Esophagus mucosa (tissue), 1 donor: ENCODE measurements around the gene ABCF2. TPM values are rescaled to one million over a fixed set of nuclear protein-coding genes. Genes with fewer than 3 reads are reported as not detected.
A peak's percentile ranks its signal among the peaks of the same experiment; 100 is the strongest.

Experiments used
- ATAC-seq: fragments of 200-7000 bp; cut with Tn5 transposase; one replicate; pipeline ENCODE4 v1.9.1; 2020
- total RNA-seq: library from RNA; stranded (reverse); gene quantifications from one replicate; pipeline ENCODE4 v1.2.4, GENCODE V29; 2023
- donor health status: DM: yes; HTN: yes; CAD: no.

ABCF2 gene
- total RNA-seq, 1 donor from 2014 or later = 25.7 TPM

DNA sequence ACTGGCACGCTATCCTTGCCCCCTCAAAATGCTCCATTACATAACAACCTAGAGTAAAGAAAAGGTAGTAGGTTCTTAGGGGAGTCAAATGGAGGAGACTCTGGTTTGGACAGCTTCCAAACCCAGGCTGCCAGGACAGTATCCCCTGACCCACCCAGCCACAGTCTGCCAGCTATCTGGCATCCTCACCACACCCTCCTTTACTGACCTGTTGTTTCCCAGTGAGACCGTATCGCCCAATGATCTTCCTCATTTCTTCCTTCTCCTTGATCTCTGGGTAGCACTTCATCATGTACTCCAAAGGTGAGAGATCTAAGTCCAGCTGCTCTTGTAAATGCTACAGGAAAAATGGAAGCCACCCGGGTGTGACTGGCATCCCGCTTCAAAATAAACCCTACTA, 11.6 kb downstream of the ABCF2 start:
- ATAC-seq = no peak

DNA sequence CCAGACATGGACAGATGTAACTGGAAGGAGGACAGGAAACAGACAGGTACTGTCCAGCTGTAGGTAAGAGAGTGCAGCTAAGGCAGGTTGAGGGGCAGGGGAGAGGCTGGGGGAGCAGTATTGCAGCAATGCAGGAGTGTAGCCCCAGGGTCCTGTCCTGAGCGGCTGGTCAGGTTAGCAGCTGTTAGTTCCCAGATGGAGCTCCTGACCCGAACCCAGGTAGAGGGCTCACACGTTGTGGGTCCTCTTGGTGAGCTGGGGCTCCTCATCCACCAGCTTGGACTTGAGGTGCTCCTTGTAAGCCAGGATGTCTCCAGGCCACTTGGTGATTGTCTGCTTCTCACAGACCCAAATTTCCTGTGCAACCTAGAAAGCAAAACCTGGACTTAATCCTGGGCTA, 13.2 kb downstream of the ABCF2 start:
- no peak for ATAC-seq

DNA sequence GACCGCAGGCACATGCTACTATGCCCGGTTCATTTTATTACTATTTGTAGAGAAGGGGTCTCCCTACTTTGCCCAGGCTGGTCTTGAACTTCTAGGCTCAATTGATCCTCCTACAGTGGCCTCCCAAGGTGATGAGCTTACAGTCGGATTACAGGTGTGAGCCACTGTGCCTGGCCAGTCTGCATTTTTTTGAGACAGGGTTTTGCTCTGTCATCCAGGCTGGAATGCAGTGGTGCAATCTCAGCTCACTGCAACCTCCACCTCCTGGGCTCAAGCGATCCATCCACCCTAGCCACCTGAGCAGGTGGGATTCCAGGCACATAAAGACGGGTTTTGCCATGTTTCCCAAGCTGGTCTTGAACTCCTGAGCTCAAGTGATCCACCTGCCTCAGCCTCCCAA, 14.4 kb downstream of the ABCF2 start:
- ATAC-seq = no peak

DNA sequence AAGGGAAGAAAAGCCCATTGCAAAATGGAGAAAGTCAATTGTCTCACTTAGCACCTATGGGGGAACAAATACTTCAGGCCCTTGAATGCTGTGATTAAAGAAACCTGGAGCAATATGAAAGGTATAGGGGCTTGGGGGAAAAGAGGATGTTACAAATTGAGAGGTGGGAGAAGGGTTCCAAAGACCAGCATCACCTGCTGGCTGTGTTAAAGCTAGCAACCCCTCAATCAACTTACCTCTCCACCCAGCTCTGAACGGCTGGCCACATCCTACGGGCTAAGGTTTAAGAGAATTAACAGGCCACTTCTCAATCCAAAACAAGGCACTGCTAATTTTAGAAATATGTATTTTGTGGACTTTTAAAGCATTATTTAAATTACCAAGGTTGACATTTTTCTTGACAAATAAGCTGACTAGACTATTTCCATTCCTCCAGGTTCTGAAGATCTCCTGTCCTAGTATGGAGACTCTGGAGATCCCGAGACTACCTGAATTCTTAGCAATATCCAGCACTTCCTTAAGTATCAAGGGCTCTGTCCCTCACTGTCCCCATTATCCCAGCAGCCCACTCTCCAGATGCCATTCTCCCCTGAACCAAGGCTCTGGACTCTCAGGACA, 15.7 kb downstream of the ABCF2 start:
- no peak for ATAC-seq

DNA sequence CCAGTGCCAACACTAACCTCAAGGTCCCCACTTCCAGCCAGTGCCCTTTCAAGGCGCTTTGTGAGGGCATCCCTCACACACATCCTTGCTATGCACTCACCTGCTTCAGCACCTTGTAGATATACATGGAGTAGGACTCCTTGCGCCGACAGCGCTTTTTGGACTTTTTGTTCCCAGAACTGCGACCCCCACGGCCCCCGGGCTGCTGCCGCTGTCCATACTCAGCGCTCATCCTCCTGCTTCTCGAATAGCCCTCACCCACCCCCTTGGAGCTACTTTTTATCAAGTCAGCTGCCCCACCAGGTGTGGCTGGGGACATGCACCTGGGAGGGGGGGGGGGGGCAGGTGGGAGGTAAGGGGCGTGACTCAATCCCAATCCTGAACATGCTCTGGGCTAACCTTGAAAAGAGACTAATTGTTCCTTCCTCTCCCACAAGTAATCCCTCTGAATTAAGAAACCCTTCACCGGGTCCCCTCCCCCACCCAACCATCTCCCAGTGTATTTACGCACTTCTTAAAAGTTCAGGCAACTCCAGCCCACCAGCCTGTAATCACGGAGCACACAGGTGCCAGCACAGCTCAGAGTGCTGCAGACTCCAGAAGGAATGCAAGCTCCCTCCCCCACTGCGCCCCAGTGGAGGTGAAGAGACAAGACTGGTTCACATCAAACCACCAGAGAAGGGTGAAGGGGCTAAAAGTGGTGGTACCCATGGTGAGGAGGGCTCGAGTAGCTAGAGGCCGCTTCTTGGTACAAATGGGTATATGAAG, 16.7 kb downstream of the ABCF2 start, which contains the start of gene H2BK1:
H2BK1 (minus strand) TSS at position 402 of the 768 bp plus-strand sequence; CDS start at position 232, 170 bp downstream.
- no peak for ATAC-seq

GRCh38 chr7:151209588-151209987, 17.4 kb downstream of the ABCF2 start:
- ATAC-seq = no peak

DNA sequence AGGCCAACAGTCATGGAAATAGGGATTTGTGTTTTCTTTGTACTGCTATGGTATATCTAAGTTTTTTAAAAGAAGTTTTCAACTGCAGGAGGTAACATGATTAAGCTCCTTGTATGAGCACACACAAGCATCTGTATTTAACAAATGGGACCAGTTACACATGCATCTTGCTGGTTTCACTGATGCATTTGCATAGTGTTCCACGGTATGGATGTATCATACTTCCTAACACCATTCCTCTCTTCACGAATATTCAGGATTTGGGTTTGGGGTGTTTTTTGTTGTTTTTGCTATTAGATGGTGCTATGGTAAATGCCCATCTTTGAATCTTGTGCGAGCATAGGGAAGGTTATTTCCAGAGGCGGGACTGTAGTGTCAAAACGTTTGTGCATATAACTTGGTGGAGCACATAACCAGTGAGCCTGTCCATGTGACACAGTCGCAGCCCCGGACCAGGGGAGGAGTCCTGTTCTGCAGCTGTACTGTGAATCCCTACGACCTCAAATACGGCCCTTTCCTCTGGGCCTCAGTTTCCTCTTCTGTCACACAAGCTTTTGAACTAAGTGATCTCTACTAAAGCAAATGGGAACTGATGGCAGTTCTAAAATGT, 18.6 kb downstream of the ABCF2 start:
- ATAC-seq = no peak

DNA sequence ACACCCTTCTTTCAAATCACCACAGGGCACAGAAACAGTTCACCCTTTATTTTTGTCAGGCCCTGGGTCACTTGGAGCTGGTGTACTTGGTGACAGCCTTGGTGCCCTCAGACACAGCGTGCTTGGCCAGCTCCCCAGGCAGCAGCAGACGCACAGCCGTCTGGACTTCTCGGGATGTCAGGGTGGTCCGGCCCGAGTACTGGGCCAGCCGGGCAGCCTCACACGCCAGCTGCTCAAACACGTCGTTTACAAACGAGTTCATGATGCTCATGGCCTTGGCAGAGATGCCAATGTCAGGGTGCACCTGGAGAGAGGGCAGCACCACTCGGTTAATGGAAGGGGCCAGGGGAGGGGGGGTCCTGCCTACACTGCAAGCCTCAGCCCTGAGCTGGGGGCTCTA, 19.2 kb downstream of the ABCF2 start:
- ATAC-seq = no peak

- no peak for ATAC-seq
Observed at GRCh38 chr7:151207315-151207714, 19.7 kb downstream of the ABCF2 start.

- ATAC-seq = no peak
Observed at GRCh38 chr7:151206914-151207313, 20.1 kb downstream of the ABCF2 start.

DNA sequence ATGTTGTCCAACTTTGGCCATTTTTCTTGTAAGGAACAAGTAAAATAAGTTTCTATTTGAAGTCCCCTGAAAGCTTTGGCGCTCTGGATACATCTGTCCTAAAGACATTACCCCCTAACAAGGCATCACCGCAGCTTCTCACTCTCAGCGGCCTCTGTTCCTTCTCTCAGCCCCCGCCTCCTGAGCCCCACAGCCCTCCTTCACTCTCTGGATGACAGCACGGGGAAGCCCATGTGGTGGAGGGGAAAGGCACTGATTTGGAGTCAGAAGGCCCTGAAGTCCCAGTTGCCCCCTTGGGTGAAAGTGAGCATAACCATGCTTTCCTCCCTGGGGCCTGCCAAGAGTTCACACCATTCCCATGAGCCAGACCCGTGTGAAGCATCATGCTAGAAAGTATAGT, 21.3 kb downstream of the ABCF2 start:
- ATAC-seq = no peak

DNA sequence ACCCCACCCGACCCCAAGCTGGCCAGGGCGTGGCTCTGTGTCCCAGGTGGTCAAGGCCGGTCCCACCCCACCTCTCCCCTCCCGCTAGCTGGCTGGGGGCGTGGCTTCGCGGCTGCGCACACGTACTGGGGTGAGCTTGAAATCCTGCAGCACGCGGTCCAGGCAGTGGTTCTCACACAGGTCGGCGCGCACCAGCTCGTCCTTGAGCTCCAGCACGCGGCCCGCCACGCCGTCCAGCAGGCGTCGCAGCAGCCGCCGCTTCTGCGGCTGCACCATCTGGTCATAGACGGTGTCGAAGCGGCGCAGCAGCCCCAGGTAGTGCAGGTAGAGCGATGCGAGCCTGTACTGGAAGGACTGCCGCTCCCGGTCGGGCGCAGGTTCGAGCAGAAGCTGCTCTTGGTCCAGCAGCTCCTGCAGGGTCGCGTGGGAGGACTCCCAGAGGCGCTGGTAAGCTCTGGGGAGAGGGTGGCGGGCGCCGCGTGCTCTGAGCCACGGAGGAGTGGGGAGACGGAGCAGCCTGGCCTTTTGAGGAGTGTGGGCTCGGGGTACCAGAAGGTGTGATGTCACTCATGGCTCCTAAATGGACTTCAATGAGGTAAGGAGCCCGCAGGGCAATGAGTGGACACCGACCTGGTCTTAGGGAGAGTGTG, 22.5 kb downstream of the ABCF2 start:
- peak; percentile 27 for ATAC-seq

GRCh38 chr7:151202836-151203235, 24.2 kb downstream of the ABCF2 start:
- no peak for ATAC-seq

DNA sequence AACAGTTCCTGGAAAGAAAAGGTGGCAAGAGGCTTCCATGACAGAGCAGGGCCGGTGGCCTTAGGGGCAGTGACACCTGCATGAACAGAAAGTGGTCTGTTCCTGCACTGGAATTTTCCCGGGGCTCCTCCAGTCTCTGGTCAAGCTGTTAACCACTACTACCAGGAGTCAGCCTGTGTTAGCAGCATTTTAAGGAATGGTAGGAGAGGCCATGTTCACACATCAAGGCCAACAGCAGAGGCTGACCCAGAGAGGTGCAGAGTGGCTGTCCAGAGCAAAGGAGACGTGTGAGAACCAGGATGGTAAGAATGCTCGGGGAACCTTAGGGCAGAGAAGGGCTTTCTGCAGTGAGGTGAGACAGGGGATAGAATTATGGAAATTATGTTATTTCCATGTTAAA, 25.3 kb downstream of the ABCF2 start:
- no peak for ATAC-seq

GRCh38 chr7:151201344-151201743, 25.7 kb downstream of the ABCF2 start:
- ATAC-seq = no peak

GRCh38 chr7:151198945-151199848, 27.8 kb downstream of the ABCF2 start:
- no peak for ATAC-seq

DNA sequence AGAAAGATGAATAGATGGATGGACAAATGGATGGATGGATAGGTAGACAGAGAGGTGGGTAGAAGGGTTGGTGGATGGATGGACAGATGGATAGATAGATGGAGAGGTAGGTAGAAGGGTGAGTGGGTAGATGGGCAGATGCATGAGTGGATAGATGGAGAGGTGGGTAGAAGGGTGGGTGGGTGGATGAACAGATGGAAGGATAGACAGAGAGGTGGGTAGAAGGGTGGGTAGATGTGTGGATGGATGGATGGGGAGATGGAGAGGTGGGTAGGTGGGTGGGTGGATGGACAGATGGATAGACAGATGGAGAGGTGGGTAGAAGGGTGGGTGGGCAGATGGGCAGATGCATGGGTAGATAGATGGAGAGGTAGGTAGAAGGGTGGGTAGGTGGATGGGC, 29.1 kb downstream of the ABCF2 start:
- ATAC-seq = no peak

DNA sequence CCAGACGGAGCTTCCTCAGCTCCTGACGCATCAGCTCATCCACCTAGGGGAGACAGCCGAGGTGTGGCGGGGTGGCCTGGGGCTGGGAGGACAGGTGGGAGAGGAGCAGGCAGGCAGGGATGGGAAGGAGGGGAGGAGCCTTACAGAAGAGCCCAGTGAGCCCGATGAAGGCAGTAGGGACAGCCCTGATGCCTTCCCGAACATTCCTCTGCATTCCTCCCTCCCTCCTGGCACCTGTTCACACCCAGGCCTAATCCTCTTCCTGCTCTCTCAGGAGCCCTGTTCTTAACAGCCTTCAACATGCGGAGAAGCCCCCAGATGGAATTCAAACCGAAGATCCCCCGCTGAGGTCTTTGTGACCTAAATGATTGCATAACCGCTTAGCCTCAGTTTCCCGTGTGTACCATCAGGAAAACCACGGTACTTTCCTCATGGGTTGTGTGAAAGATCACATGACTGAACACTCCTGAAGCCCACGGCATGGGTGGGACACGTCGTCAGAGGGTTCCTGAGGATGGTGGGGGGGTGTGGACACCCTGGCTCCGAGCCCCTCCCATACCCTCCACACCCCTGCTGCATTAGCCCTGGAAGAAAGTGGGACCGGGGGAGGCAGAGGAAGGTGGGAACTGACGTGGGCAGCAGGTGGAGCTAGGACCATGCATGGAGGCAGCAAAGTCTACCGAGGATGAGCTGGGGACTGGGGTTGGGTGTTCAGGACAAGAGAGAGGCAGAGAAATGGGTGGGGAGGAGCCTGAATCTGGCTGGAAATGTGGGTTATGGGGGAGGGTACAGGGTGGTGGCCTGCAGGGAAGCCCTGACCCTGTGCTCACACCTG, 31.2 kb downstream of the ABCF2 start:
- no peak for ATAC-seq

- ATAC-seq = no peak
Observed at GRCh38 chr7:151194188-151194587, 32.8 kb downstream of the ABCF2 start.

- no peak for ATAC-seq
Observed at GRCh38 chr7:151193203-151193978, 33.6 kb downstream of the ABCF2 start.
